Endothelial cell of umbilical vein (primary cell): ENCODE data around the gene ACER3. TPM values are rescaled to one million over a fixed set of nuclear protein-coding genes. Genes with fewer than 3 reads are reported as not detected.

Experiments
- BruUV-seq: library from RNA; stranded (reverse); fragments of 400-500 nt; replicated peaks from 2 replicates; lab custom pipeline; 2021; lab: Mats Ljungman, UMichigan
- CTCF ChIA-PET: fragments of 300-600, 350-600 bp; sonication (Branson Sonifier 250); formaldehyde crosslinking; loops from one replicate; lab custom pipeline; 2021; ENCODE audit warnings: antibody characterized with exemption, inconsistent platforms; lab: Charles Lee
- POLR2A ChIA-PET: fragments of 300-600, 350-600 bp; sonication (Branson Sonifier 250); formaldehyde crosslinking; loops from one replicate; lab custom pipeline; 2021; ENCODE audit warnings: antibody characterized with exemption, inconsistent platforms; lab: Charles Lee
- DNase-seq: peaks from one replicate; pipeline ENCODE4 v3.0.0-alpha.2; 2011; ENCODE audit warnings: low read depth, low spot score
- FAIRE-seq: peaks from 2 replicates; lab custom pipeline; 2011; peaks lifted over from hg19 to GRCh38; lab: Jason Lieb, UNC
- H2AFZ ChIP-seq: 2 replicates; pipeline ENCODE4 v1.6.0; 2012; ENCODE audit warnings: low read depth, low read length, control low read depth, inconsistent platforms
- H3K27ac ChIP-seq: 2 replicates; pipeline ENCODE4 v1.5.1; 2011; ENCODE audit warnings: low read depth, mild to moderate bottlenecking, control low read depth, low read length, moderate library complexity; ENCODE audit not compliant: insufficient read depth
- H3K27me3 ChIP-seq, 2 experiments: 2 replicates each; pipeline versions ENCODE4 v1.6.0 to v1.6.1; 2011; ENCODE audit warnings: low read length in 2 of 2, mixed read lengths in 1 of 2; ENCODE audit not compliant: control insufficient read depth in 2 of 2, insufficient read depth in 2 of 2
- H3K36me3 ChIP-seq, 2 experiments: 2 replicates in 1 of 2; 3 replicates in 1 of 2; pipeline ENCODE4 v1.5.1; 2011; ENCODE audit warnings: low read length in 2 of 2, mild to moderate bottlenecking in 1 of 2, moderate library complexity in 1 of 2; ENCODE audit not compliant: control insufficient read depth in 2 of 2, insufficient read depth in 2 of 2; ENCODE audit errors: extremely low read depth in 1 of 2
- H3K4me1 ChIP-seq: 3 replicates; pipeline ENCODE4 v1.5.1; 2011; ENCODE audit warnings: mild to moderate bottlenecking, low read length; ENCODE audit not compliant: control insufficient read depth, insufficient read depth; ENCODE audit errors: extremely low read depth
- H3K4me2 ChIP-seq: 2 replicates; pipeline ENCODE4 v1.6.1; 2011; ENCODE audit warnings: low read length, control low read depth, mixed read lengths; ENCODE audit not compliant: insufficient read depth
- H3K4me3 ChIP-seq, 3 experiments: fragments of 200-600 bp in 1 of 3; sonication (generic), shearing (Covaris generic) in 1 of 3; replicated peaks in 1 of 3; 2 replicates each; pipeline ENCODE4 v1.5.1; 2011 to 2016; ENCODE audit warnings: control low read depth in 3 of 3, low read length in 3 of 3, mild to moderate bottlenecking in 2 of 3, inconsistent platforms in 1 of 3, low read depth in 1 of 3, moderate library complexity in 1 of 3; ENCODE audit not compliant: insufficient read depth in 1 of 3
- H3K79me2 ChIP-seq: 2 replicates; pipeline ENCODE4 v1.6.0; 2012; ENCODE audit warnings: low read length, inconsistent platforms; ENCODE audit not compliant: control insufficient read depth, insufficient read depth
- H3K9ac ChIP-seq: replicated peaks from 2 replicates; pipeline ENCODE3; 2011; ENCODE audit warnings: low read length, control low read depth; ENCODE audit not compliant: insufficient read depth; ENCODE audit errors: extremely low read depth
- H3K9me1 ChIP-seq: replicated peaks from 3 replicates; pipeline ENCODE4 v1.6.0; 2011; ENCODE audit warnings: mild to moderate bottlenecking, low read length; ENCODE audit not compliant: control insufficient read depth, insufficient read depth; ENCODE audit errors: extremely low read depth
- H3K9me3 ChIP-seq: replicated peaks from 2 replicates; pipeline ENCODE4 v1.5.1; 2012; ENCODE audit warnings: low read length, inconsistent platforms; ENCODE audit not compliant: control insufficient read depth, insufficient read depth
- H4K20me1 ChIP-seq: replicated peaks from 2 replicates; pipeline ENCODE3; 2011; ENCODE audit warnings: mild to moderate bottlenecking, low read length; ENCODE audit not compliant: control insufficient read depth, insufficient read depth; ENCODE audit errors: extremely low read depth
- CTCF ChIP-seq, 2 donors: IDR thresholded peaks; 1 replicate in 1 of 2; 2 replicates in 1 of 2; pipeline ENCODE4 v1.5.1; 2011; ENCODE audit warnings: low read length in 2 of 2, mild to moderate bottlenecking in 2 of 2, moderate library complexity in 2 of 2, control low read depth in 1 of 2, inconsistent platforms in 1 of 2, low read depth in 1 of 2; ENCODE audit not compliant: insufficient read depth in 1 of 2; ENCODE audit errors: extremely low read depth in 1 of 2
- EZH2 ChIP-seq: IDR thresholded peaks from 2 replicates; pipeline ENCODE4 v1.6.1; 2012; ENCODE audit warnings: borderline replicate concordance, low read depth, mild to moderate bottlenecking, moderate library complexity, low read length, inconsistent platforms; ENCODE audit not compliant: severe bottlenecking
- FOS ChIP-seq: IDR thresholded peaks from 2 replicates; pipeline ENCODE4 v1.6.1; 2011; ENCODE audit warnings: mild to moderate bottlenecking, low read length, moderate library complexity, borderline replicate concordance; ENCODE audit not compliant: insufficient read depth
- POLR2AphosphoS5 ChIP-seq: IDR thresholded peaks from 2 replicates; pipeline ENCODE4 v1.6.1; 2012; ENCODE audit warnings: low read depth, mild to moderate bottlenecking, control low read depth, low read length, moderate library complexity; ENCODE audit not compliant: insufficient read depth
- dilution Hi-C: fragments of 300-500 bp; cut with MboI; formaldehyde crosslinking; loops from one replicate; pipeline ENCODE4 v1.15.0; 2019; ENCODE audit warnings: low sequenced_read_pairs; ENCODE audit not compliant: extremely low pct_ligation_motif_present
- intact Hi-C: fragments of 100-400 bp; cut with micrococcal nuclease; formaldehyde crosslinking; loops from one replicate; pipeline ENCODE4 v1.10.0; 2022
- polyA plus RNA-seq, 4 experiments: library from polyadenylated mRNA; depleted of rRNA in 3 of 4; stranded (reverse) in 3 of 4; unstranded in 1 of 4; fragments of >200 nt; gene quantifications; 2 replicates each; pipeline versions ENCODE4 v1.2.1 to v1.2.3, GENCODE V29; 2011 to 2012; ENCODE audit warnings: missing spikeins in 1 of 4
- total RNA-seq: library from RNA; stranded (reverse); gene quantifications from 2 replicates; pipeline ENCODE4 v1.2.3, GENCODE V29; 2021

Gene ACER3
- total and polyA plus RNA-seq, 2 donors (not counting 3 experiments of a cell fraction or from before 2014, with no cell fraction given): 9.9 to 31.6 TPM

GRCh38 chr11:77071077-77071476 lies 210.4 kb downstream of the ACER3 start:
- Histone ChIP-seq H3K4me3 (no peak overlapping the region), H3K9me3 (no peaks in the 10 kb centered on the region), H3K9ac (no peak overlapping the region), H2AFZ (no peak overlapping the region), H4K20me1 (no peaks in the 10 kb centered on the region), H3K36me3 (no peaks in the 10 kb centered on the region), H3K27me3 (no peaks in the 10 kb centered on the region), H3K4me2 (no peak overlapping the region), H3K9me1 (no peaks in the 10 kb centered on the region), H3K27ac (no peak overlapping the region), H3K79me2 (no peaks in the 10 kb centered on the region), H3K4me1 (peaks cover 39% of the 10 kb centered on the region)
- intact Hi-C loops (no loop called here), dilution Hi-C loops (no loop called here)
- no peak for DNase-seq
- ChIA-PET CTCF (interaction anchor here (1.3 kb wide), 1 partner anchor 24 kb away, joined by 5 read pairs; no protein-coding TSS in a partner anchor), POLR2A (no interaction called here)
- TF ChIP-seq POLR2AphosphoS5 (no peak), CTCF (IDR thresholded peaks at IDR 0.05; ENCODE audit: extremely low read depth in 1 of 2, insufficient read depth in 1 of 2, low read depth in 1 of 2, low read length in 2 of 2) (no peak), FOS (no peak), EZH2 (no peak)
- BruUV-seq: no TSS peak
- FAIRE-seq: no peak
